ENCODE data around the gene DENND1A.

Gene DENND1A

GRCh38 chr9:123419091-123419490 is 510.8 kb downstream of the DENND1A start:
- DNase-seq = no peak

- DNase-seq = no peak
Observed at GRCh38 chr9:123418506-123418905, 511.4 kb downstream of the DENND1A start.

GRCh38 chr9:123418052-123418430 is 511.9 kb downstream of the DENND1A start:
- DNase-seq = no peak

GRCh38 chr9:123417289-123418051 is 512.5 kb downstream of the DENND1A start:
- DNase-seq = no peak

GRCh38 chr9:123416176-123416575 is 513.8 kb downstream of the DENND1A start:
- peak; percentile 14 to 58 for DNase-seq

- peak; percentile 87 to 97 for DNase-seq
Observed at GRCh38 chr9:123414936-123415930, 514.7 kb downstream of the DENND1A start.

- no peak for DNase-seq
Observed at GRCh38 chr9:123414204-123414603, 515.7 kb downstream of the DENND1A start.

GRCh38 chr9:123412171-123412820 is 517.6 kb downstream of the DENND1A start:
- DNase-seq = no peak

GRCh38 chr9:123411636-123412035 is 518.3 kb downstream of the DENND1A start:
- DNase-seq = no peak

- DNase-seq = no peak
Observed at GRCh38 chr9:123411191-123411590, 518.7 kb downstream of the DENND1A start.

- no peak for DNase-seq
Observed at GRCh38 chr9:123410281-123410910, 519.5 kb downstream of the DENND1A start.

GRCh38 chr9:123408313-123409262 is 521.3 kb downstream of the DENND1A start:
- no peak for DNase-seq

- DNase-seq = no peak
Observed at GRCh38 chr9:123407217-123407851, 522.6 kb downstream of the DENND1A start.

GRCh38 chr9:123406691-123407216 is 523.2 kb downstream of the DENND1A start:
- DNase-seq = peak; percentile 44

- DNase-seq = no peak
Observed at GRCh38 chr9:123406016-123406415, 523.9 kb downstream of the DENND1A start.

GRCh38 chr9:123402981-123403509 is 526.9 kb downstream of the DENND1A start:
- no peak for DNase-seq

GRCh38 chr9:123401879-123402513 is 527.9 kb downstream of the DENND1A start:
- DNase-seq = peak; percentile 43 to 79

GRCh38 chr9:123400926-123401503 is 528.9 kb downstream of the DENND1A start:
- peak; percentile 33 to 54 for DNase-seq

GRCh38 chr9:123399803-123400378 is 530.0 kb downstream of the DENND1A start:
- DNase-seq = no peak

Measured in NCI-H524 (cell line).